ENCODE results near the gene ANGEL2.
"Not testable (repeated sequence)": the region's sequence is repeated elsewhere in the genome, so short reads cannot be mapped to it uniquely, and the experiment has no call there.

- TF ChIP-seq CTCF, POLR2A (IDR thresholded peaks at IDR 0.05): not testable (repeated sequence)
These were observed 21.7 kb downstream of the ANGEL2 start for GRCh38 chr1:212993960-212994359.

Measured in uterus (tissue), 2 donors.